Endothelial cell (in vitro differentiated cells): ENCODE results near the gene NKD1. TPM values are rescaled to one million over a fixed set of nuclear protein-coding genes. Genes with fewer than 3 reads are reported as not detected.

Source experiments
- DNase-seq: peaks from one replicate; pipeline ENCODE4 v3.0.0; 2021; ENCODE audit warnings: low spot score
- H3K27ac Mint-ChIP-seq: one replicate; pipeline ENCODE4 v1.8.0; 2021; ENCODE audit warnings: mixed read lengths, inconsistent platforms; ENCODE audit not compliant: unreplicated experiment
- H3K27me3 Mint-ChIP-seq: one replicate; pipeline ENCODE4 v1.8.0; 2021; ENCODE audit warnings: mild to moderate bottlenecking, moderate library complexity, mixed read lengths, inconsistent platforms; ENCODE audit not compliant: unreplicated experiment
- H3K36me3 Mint-ChIP-seq: one replicate; pipeline ENCODE4 v1.8.0; 2021; ENCODE audit warnings: mild to moderate bottlenecking, low read depth, mixed read lengths, inconsistent platforms; ENCODE audit not compliant: unreplicated experiment
- H3K4me1 Mint-ChIP-seq: one replicate; pipeline ENCODE4 v1.8.0; 2021; ENCODE audit warnings: mild to moderate bottlenecking, mixed read lengths, inconsistent platforms; ENCODE audit not compliant: unreplicated experiment
- H3K4me3 Mint-ChIP-seq: one replicate; pipeline ENCODE4 v1.8.0; 2021; ENCODE audit warnings: mild to moderate bottlenecking, mixed read lengths, inconsistent platforms; ENCODE audit not compliant: unreplicated experiment
- H3K9me3 Mint-ChIP-seq: one replicate; pipeline ENCODE4 v1.8.0; 2021; ENCODE audit warnings: mixed read lengths, inconsistent platforms; ENCODE audit not compliant: unreplicated experiment
- CTCF ChIP-seq: fragments of 200-600 bp; sonication (generic); IDR thresholded peaks from one replicate; pipeline ENCODE4 v1.5.0; 2021; ENCODE audit warnings: antibody characterized with exemption; ENCODE audit not compliant: unreplicated experiment
- total RNA-seq: library from RNA; stranded (reverse); fragmentation: NEBNext Ultra II Directional; extraction: Animal tissue kit (Norgen Biotek cat#: 25700); gene quantifications from one replicate; pipeline ENCODE4 v1.2.1, GENCODE V29; 2021; ENCODE audit not compliant: unreplicated experiment

NKD1 gene
- total RNA-seq, 1 donor from 2014 or later: 2.4 TPM

- H3K4me3 Mint-ChIP-seq: no peak overlapping the region
- no peaks in the 10 kb centered on the region for H3K9me3 Mint-ChIP-seq
- no peaks in the 10 kb centered on the region for H3K36me3 Mint-ChIP-seq
- no peak for DNase-seq
- peaks cover 5% of the 10 kb centered on the region for H3K27me3 Mint-ChIP-seq
- no peak overlapping the region for H3K27ac Mint-ChIP-seq
- peaks cover 4% of the 10 kb centered on the region for H3K4me1 Mint-ChIP-seq
- TF ChIP-seq CTCF: no peak
Measured at GRCh38 chr16:50603206-50604064, 55.2 kb downstream of the NKD1 start.

GRCh38 chr16:50604065-50604418 lies 55.8 kb downstream of the NKD1 start:
- H3K27me3 Mint-ChIP-seq: peaks cover 5% of the 10 kb centered on the region
- peaks cover 4% of the 10 kb centered on the region for H3K4me1 Mint-ChIP-seq
- no peaks in the 10 kb centered on the region for H3K36me3 Mint-ChIP-seq
- no peak overlapping the region for H3K27ac Mint-ChIP-seq
- DNase-seq: no peak
- H3K4me3 Mint-ChIP-seq: no peak overlapping the region
- no peak for TF ChIP-seq CTCF
- no peaks in the 10 kb centered on the region for H3K9me3 Mint-ChIP-seq

- H3K36me3 Mint-ChIP-seq: no peaks in the 10 kb centered on the region
- H3K4me3 Mint-ChIP-seq: no peak overlapping the region
- H3K4me1 Mint-ChIP-seq: peaks cover 4% of the 10 kb centered on the region
- no peaks in the 10 kb centered on the region for H3K9me3 Mint-ChIP-seq
- no peak for TF ChIP-seq CTCF
- DNase-seq: no peak
- no peak overlapping the region for H3K27ac Mint-ChIP-seq
- peaks cover 6% of the 10 kb centered on the region for H3K27me3 Mint-ChIP-seq
Measured at GRCh38 chr16:50604610-50605009, 56.4 kb downstream of the NKD1 start.

GRCh38 chr16:50605733-50606430 lies 57.7 kb downstream of the NKD1 start:
- DNase-seq: no peak
- TF ChIP-seq CTCF: no peak
- peaks cover 4% of the 10 kb centered on the region for H3K4me1 Mint-ChIP-seq
- H3K4me3 Mint-ChIP-seq: no peak overlapping the region
- no peaks in the 10 kb centered on the region for H3K9me3 Mint-ChIP-seq
- H3K36me3 Mint-ChIP-seq: no peaks in the 10 kb centered on the region
- no peak overlapping the region for H3K27ac Mint-ChIP-seq
- peaks cover 3% of the 10 kb centered on the region for H3K27me3 Mint-ChIP-seq
